CD4-positive, CD25-positive, alpha-beta regulatory T cell (primary cell): ENCODE measurements around the gene FEM1B. TPM values are rescaled to one million over a fixed set of nuclear protein-coding genes. Genes with fewer than 3 reads are reported as not detected.

ENCODE experiments used
- ATAC-seq, 2 donors: fragments of 150-1000 bp; cut with Tn5 transposase; one replicate each; pipeline ENCODE4 v1.10.0; 2021; ENCODE audit warnings: low read depth in 2 of 2, moderate number of reproducible peaks in 2 of 2, moderate library complexity in 1 of 2
- DNase-seq, 3 donors: peaks; one replicate each; pipeline versions ENCODE4 v3.0.0 to v3.0.0-alpha.2; 2012 to 2022; ENCODE audit warnings: mixed read lengths in 1 of 3
- H3K27ac ChIP-seq: one replicate; pipeline ENCODE4 v1.7.0; 2013; ENCODE audit warnings: mild to moderate bottlenecking, low read length; ENCODE audit not compliant: insufficient read depth, poor library complexity, severe bottlenecking
- H3K27me3 ChIP-seq: one replicate; pipeline ENCODE4 v1.7.0; 2013; ENCODE audit warnings: low read length; ENCODE audit not compliant: control insufficient read depth, insufficient read depth
- H3K36me3 ChIP-seq: one replicate; pipeline ENCODE4 v1.7.0; 2013; ENCODE audit warnings: mild to moderate bottlenecking, low read length, moderate library complexity; ENCODE audit not compliant: control insufficient read depth, insufficient read depth
- H3K4me1 ChIP-seq: 2 replicates; pipeline ENCODE4 v1.7.0; 2013; ENCODE audit warnings: mild to moderate bottlenecking, low read length; ENCODE audit not compliant: insufficient read depth, control insufficient read depth, poor library complexity, severe bottlenecking
- H3K4me3 ChIP-seq: one replicate; pipeline ENCODE4 v1.7.0; 2013; ENCODE audit warnings: low read depth, mild to moderate bottlenecking, low read length, moderate library complexity
- H3K9me3 ChIP-seq, 2 experiments: 1 replicate in 1 of 2; 2 replicates in 1 of 2; pipeline ENCODE4 v1.7.0; 2013; ENCODE audit warnings: low read length in 2 of 2, mild to moderate bottlenecking in 1 of 2, moderate library complexity in 1 of 2; ENCODE audit not compliant: control insufficient read depth in 2 of 2
- H3K27ac Mint-ChIP-seq, 3 donors: one replicate each; pipeline ENCODE4 v1.8.0; 2020 to 2022; ENCODE audit warnings: mild to moderate bottlenecking in 3 of 3, mixed read lengths in 3 of 3, moderate library complexity in 2 of 3
- H3K27me3 Mint-ChIP-seq: one replicate; pipeline ENCODE4 v1.8.0; 2022; ENCODE audit warnings: mild to moderate bottlenecking, mixed read lengths
- H3K36me3 Mint-ChIP-seq: one replicate; pipeline ENCODE4 v1.8.0; 2020; ENCODE audit warnings: mixed read lengths
- H3K4me1 Mint-ChIP-seq, 4 donors: one replicate each; pipeline ENCODE4 v1.8.0; 2020 to 2022; ENCODE audit warnings: mixed read lengths in 4 of 4, mild to moderate bottlenecking in 1 of 4
- H3K4me3 Mint-ChIP-seq, 4 donors: one replicate each; pipeline ENCODE4 v1.8.0; 2020 to 2022; ENCODE audit warnings: mild to moderate bottlenecking in 4 of 4, mixed read lengths in 4 of 4, moderate library complexity in 3 of 4
- H3K9me3 Mint-ChIP-seq, 7 donors: one replicate each; pipeline ENCODE4 v1.8.0; 2020 to 2022; ENCODE audit warnings: mixed read lengths in 7 of 7, mild to moderate bottlenecking in 3 of 7, moderate library complexity in 2 of 7
- polyA plus RNA-seq, 4 donors: library from polyadenylated mRNA; unstranded; fragments of 300-500 nt; fragmentation: Illumina TruSeq; gene quantifications; one replicate each; pipeline ENCODE4 v1.2.3, GENCODE V29; 2021
- total RNA-seq: library from RNA; stranded (reverse); gene quantifications from one replicate; pipeline ENCODE4 v1.2.3, GENCODE V29; 2022

Gene FEM1B
- total and polyA plus RNA-seq, 5 donors from 2014 or later = 15.7 to 55.2 (median 16.9) TPM

DNA sequence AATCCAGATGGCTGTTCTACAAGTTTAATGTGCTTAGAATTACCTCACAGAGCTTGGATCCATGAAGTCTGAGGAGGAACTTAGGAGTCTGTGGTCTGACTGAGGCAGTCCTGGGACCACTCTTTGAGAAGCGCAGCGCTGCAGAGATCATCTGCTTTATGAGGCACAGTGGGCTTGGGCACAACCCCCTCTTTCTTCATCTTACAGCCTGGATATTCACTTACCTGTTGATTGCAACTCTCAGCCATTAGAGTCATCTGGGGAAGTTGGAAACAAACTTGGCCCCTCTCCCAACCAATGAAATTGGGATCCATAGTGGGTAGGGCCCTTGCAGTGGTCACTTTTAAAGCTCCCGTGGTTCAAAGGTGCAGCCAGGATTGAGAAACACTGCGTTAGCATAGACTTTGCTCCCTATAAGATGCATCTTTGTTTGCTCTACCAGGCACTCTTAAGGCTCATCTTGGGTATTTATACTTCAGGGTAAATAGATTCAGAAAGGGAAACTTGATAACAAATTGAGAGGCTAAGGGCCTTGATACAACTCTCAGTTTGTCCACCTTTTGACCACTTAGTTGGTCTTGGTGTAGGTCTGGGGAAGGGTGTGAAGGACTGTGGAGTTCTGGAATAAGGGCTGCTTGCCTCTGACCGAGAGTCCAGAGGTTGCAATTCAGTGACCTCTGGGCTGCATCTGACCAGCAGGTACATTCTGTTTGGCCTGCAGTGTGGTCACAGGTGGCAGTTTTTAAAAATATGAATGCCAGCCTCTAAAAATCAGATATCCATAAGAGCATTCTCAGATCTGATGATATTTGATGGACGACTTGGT, 22.8 kb downstream of the FEM1B start:
- Mint-ChIP-seq H3K27me3 (no peaks in the 10 kb centered on the region), H3K36me3 (no peaks in the 10 kb centered on the region), H3K4me3 (peak overlapping the region in 1 of 4 donors; percentile 80), H3K9me3 (no peaks in the 10 kb centered on the region), H3K27ac (peak overlapping the region in 1 of 3 donors; percentile 76), H3K4me1 (peaks cover 12 to 33% (median 23%) of the 10 kb centered on the region in 4 donors)
- DNase-seq (no peak), ATAC-seq (no peak)
- Histone ChIP-seq H3K4me3 (no peak overlapping the region), H3K9me3 (no peaks in the 10 kb centered on the region), H3K36me3 (peaks cover 1% of the 10 kb centered on the region), H3K27me3 (no peaks in the 10 kb centered on the region), H3K27ac (no peak overlapping the region), H3K4me1 (peaks cover 5% of the 10 kb centered on the region)

DNA sequence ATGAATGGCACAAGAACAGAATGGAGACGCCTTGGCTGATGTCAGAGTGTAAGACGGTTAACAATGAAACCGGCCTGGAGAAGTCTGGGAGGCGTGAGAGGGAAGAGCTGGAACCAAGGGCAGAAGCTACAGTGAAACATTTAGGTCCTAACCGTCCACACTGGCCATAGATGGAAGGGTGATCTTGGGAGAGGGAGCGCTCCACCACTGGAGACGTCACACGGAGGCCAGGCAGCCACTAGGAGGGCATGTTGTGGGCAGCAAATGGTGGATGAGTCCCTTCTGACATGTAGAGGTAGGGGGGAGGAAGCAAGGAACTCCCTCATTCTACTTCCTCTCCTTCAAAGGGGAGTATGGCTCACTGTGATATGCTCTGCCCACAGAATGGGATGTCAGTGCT, 23.8 kb downstream of the FEM1B start:
- peaks cover 5% of the 10 kb centered on the region for H3K4me1 ChIP-seq
- H3K9me3 ChIP-seq = no peaks in the 10 kb centered on the region
- Mint-ChIP-seq H3K4me1 (peaks cover 12 to 34% (median 21%) of the 10 kb centered on the region in 4 donors), H3K27ac (peak overlapping the region in 1 of 3 donors; percentile 68), H3K9me3 (no peaks in the 10 kb centered on the region), H3K36me3 (no peaks in the 10 kb centered on the region), H3K4me3 (no peak overlapping the region), H3K27me3 (no peaks in the 10 kb centered on the region)
- DNase-seq (no peak), ATAC-seq (no peak)
- no peaks in the 10 kb centered on the region for H3K36me3 ChIP-seq
- no peak overlapping the region for H3K4me3 ChIP-seq
- H3K27me3 ChIP-seq = no peaks in the 10 kb centered on the region
- H3K27ac ChIP-seq = no peak overlapping the region

DNA sequence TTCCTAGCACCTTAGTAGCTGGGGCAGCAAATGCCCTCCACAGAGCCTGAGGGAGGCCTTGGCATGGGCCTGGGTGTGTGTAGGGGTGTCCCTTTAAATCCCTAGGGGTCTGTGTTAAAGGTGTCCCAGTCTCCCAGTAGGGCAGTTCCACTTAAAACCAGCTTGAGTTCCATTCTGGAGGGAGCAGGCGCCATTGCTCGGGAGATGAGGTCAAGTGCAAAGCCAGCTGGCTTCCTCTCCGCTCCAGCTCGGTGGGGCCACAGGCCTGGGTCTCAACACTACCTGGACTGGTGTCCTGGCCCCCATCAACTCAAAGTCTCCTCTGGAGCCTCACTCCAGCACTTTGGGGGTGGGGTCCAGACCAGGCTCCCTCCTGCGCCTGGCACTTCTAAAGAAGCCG, 25.2 kb downstream of the FEM1B start:
- Histone ChIP-seq H3K27me3 (no peaks in the 10 kb centered on the region), H3K27ac (no peak overlapping the region), H3K36me3 (no peaks in the 10 kb centered on the region), H3K4me1 (peaks cover 5% of the 10 kb centered on the region), H3K9me3 (no peaks in the 10 kb centered on the region), H3K4me3 (no peak overlapping the region)
- Mint-ChIP-seq H3K4me3 (no peak overlapping the region), H3K36me3 (no peaks in the 10 kb centered on the region), H3K4me1 (peaks cover 10 to 35% (median 25%) of the 10 kb centered on the region in 4 donors), H3K27ac (no peak overlapping the region), H3K27me3 (peaks cover 4% of the 10 kb centered on the region), H3K9me3 (no peaks in the 10 kb centered on the region)
- no peak for ATAC-seq
- DNase-seq = no peak

DNA sequence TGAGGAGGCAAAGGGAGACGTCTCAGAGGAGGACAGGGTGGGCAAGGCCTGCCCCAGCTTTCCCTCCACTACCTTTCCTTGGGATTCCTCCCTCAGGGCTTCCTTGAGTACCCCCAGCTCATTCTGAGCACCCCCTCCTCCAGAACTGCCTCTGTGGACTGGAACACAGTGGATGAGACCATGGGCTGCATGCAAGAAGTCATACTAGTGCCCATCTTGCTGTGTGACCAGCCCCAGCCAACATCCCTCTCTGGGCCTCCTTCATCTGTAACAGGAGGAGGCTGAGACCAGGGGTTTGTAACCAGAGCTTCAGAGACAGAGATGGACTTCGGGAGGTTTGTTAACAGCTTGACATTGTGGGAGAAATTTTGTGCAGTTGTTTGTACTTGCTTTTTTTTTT, 25.6 kb downstream of the FEM1B start:
- Mint-ChIP-seq H3K27ac (no peak overlapping the region), H3K9me3 (no peaks in the 10 kb centered on the region), H3K36me3 (no peaks in the 10 kb centered on the region), H3K4me3 (no peak overlapping the region), H3K27me3 (peaks cover 4% of the 10 kb centered on the region), H3K4me1 (peaks cover 6 to 31% (median 23%) of the 10 kb centered on the region in 4 donors)
- Histone ChIP-seq H3K27me3 (peaks cover 3% of the 10 kb centered on the region), H3K4me1 (peaks cover 5% of the 10 kb centered on the region), H3K36me3 (no peaks in the 10 kb centered on the region), H3K4me3 (no peak overlapping the region), H3K27ac (no peak overlapping the region), H3K9me3 (no peaks in the 10 kb centered on the region)
- ATAC-seq = no peak
- no peak for DNase-seq

DNA sequence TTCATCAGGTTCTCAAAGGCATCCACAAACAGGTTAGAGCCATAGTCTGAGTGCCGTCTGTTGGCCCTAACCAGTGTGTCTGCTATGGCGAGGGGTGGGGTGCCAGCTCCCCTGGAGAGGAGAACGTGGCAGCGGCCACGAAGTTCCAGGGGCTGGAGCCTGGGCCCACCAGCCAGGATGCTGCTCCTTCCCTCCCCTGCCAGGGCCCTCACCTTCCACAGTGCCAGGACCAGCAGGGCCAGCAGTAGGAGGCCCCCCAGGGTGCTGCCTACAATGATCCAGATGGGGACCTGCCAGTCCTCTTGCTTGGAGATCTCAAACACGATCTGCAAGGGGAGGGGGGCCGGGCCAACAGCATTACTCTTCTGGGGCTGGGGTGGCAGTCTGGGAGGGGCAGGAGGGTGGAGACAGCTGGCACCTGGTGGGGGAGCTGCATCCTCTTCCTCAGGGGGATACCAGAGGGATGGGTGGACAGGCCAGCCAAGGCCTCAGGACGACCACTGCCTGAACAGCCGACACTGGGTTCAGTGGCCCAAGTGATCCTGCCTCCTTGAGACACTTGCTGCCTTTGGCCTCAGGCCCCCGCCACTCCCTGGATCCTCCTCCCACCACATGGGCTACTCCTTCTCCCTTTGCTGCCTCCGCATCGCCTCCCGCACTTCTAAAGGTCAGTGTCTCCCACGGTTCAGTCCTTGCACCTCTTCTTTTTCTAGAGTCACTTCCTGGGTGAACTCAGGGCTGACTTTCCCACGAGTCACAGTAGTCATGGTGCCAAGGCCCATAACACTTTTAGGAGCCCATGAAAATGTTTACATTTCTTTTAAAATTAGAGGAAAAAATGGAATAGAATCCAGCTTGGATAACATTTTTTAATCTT, 26.3 kb downstream of the FEM1B start:
- peaks cover 5% of the 10 kb centered on the region for H3K4me1 ChIP-seq
- Mint-ChIP-seq H3K27me3 (peaks cover 4% of the 10 kb centered on the region), H3K36me3 (no peaks in the 10 kb centered on the region), H3K4me3 (no peak overlapping the region), H3K4me1 (peaks cover 5 to 26% (median 20%) of the 10 kb centered on the region in 4 donors), H3K27ac (no peak overlapping the region), H3K9me3 (no peaks in the 10 kb centered on the region)
- H3K27me3 ChIP-seq = peaks cover 3% of the 10 kb centered on the region
- H3K9me3 ChIP-seq = no peaks in the 10 kb centered on the region
- no peaks in the 10 kb centered on the region for H3K36me3 ChIP-seq
- no peak overlapping the region for H3K4me3 ChIP-seq
- no peak for DNase-seq
- H3K27ac ChIP-seq = no peak overlapping the region
- ATAC-seq = no peak

DNA sequence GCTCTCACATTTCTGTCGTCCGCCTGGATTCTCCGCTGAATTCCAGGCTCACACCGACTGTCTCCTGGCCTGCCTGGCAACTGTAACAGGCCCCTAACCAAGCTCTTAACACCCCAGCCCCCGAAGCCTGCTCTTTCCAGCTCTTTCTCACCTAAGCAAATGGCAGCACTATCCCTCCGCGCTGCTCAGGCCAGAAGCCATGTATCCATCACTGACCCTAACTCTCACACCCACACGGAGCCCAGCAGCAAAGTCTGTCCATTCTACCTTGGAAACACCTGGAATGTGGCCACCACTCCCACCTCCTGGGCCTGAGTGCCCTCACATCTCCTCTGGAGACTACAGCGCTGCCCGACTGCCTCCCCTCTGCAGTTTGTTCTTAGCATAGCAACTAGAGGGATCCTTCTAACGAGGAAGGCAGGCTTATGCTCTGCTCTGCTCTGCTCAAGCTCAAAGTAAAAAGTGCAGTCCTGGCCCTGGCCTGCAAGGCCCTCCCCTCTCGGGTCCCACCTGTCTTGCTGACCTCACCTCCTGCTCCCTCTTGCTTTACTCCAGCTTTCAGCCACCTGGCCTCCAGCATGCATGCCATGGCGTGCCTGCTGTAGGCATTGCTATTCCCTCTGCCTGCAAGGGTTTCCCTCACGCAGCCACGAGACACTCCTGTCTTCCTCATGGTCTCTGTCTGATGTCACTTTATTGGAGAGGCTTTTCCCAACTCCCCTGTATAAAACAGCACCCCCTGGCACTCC, 27.2 kb downstream of the FEM1B start:
- no peaks in the 10 kb centered on the region for H3K9me3 ChIP-seq
- Mint-ChIP-seq H3K4me1 (peaks cover 0 to 17% (median 12%) of the 10 kb centered on the region in 4 donors), H3K27ac (no peak overlapping the region), H3K4me3 (peak overlapping the region in 2 of 4 donors; percentile 21 to 30), H3K36me3 (no peaks in the 10 kb centered on the region), H3K27me3 (peaks cover 4% of the 10 kb centered on the region), H3K9me3 (no peaks in the 10 kb centered on the region)
- H3K4me1 ChIP-seq = no peaks in the 10 kb centered on the region
- H3K27ac ChIP-seq = no peak overlapping the region
- no peaks in the 10 kb centered on the region for H3K36me3 ChIP-seq
- peaks cover 3% of the 10 kb centered on the region for H3K27me3 ChIP-seq
- no peak overlapping the region for H3K4me3 ChIP-seq
- no peak for DNase-seq
- no peak for ATAC-seq

DNA sequence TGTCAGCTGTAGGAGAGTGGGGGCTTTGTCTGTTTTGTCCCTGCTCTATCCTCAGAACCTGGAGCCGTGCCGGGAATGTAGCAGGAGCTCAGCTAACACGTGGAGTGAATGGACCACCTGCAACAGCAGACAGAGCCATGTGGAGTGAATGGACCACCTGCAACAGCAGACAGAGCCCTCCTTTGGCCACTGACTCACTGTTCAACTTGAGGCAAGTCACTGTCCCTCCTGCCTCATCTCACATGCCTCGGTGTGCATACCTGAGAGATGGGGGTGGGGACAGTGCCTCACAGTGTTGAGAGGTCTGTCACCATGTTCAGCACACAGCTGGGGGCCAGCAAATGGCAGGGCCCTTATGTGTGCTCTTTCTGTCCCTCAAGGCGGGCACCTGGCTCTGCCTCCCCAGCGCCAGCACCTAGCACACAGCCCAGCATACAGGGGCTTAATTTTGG, 27.9 kb downstream of the FEM1B start:
- Mint-ChIP-seq H3K27ac (no peak overlapping the region), H3K9me3 (no peaks in the 10 kb centered on the region)

More for the DNA sequence above, 27.9 kb downstream of the FEM1B start:
- no peak overlapping the region for H3K4me3 Mint-ChIP-seq
- Histone ChIP-seq H3K27me3 (peaks cover 3% of the 10 kb centered on the region), H3K4me1 (no peaks in the 10 kb centered on the region), H3K27ac (no peak overlapping the region), H3K9me3 (no peaks in the 10 kb centered on the region), H3K36me3 (no peaks in the 10 kb centered on the region), H3K4me3 (no peak overlapping the region)
- H3K36me3 Mint-ChIP-seq = no peaks in the 10 kb centered on the region
- H3K4me1 Mint-ChIP-seq = peaks cover 0 to 12% (median 9%) of the 10 kb centered on the region in 4 donors
- peaks cover 4% of the 10 kb centered on the region for H3K27me3 Mint-ChIP-seq
- DNase-seq = no peak
- ATAC-seq = no peak
